H9 (cell line): Measurements from ENCODE around the gene PLXNA1. TPM values are rescaled to one million over a fixed set of nuclear protein-coding genes. Genes with fewer than 3 reads are reported as not detected.

Experiments used
- DNase-seq: peaks from one replicate; pipeline ENCODE4 v3.0.0-alpha.2; 2017
- H2AFZ ChIP-seq: one replicate; pipeline ENCODE4 v1.6.1; 2013; ENCODE audit warnings: mild to moderate bottlenecking, low read length, control low read depth, moderate library complexity
- H2AK5ac ChIP-seq: 2 replicates; pipeline ENCODE4 v1.6.1; 2013; ENCODE audit warnings: low read length, control low read depth, mixed read lengths; ENCODE audit not compliant: insufficient read length
- H2BK120ac ChIP-seq: one replicate; pipeline ENCODE4 v1.6.1; 2013; ENCODE audit warnings: low read depth, mild to moderate bottlenecking, low read length, control low read depth, inconsistent platforms; ENCODE audit not compliant: poor library complexity, severe bottlenecking
- H2BK12ac ChIP-seq: 2 replicates; pipeline ENCODE4 v1.6.1; 2013; ENCODE audit warnings: low read length, control low read depth, mixed read lengths, low read depth; ENCODE audit not compliant: insufficient read length
- H2BK15ac ChIP-seq: 2 replicates; pipeline ENCODE4 v1.6.1; 2013; ENCODE audit warnings: low read depth, low read length, control low read depth
- H2BK20ac ChIP-seq: one replicate; pipeline ENCODE4 v1.6.1; 2013; ENCODE audit warnings: low read depth, mild to moderate bottlenecking, low read length, control low read depth, inconsistent platforms; ENCODE audit not compliant: poor library complexity, severe bottlenecking
- H2BK5ac ChIP-seq: 2 replicates; pipeline ENCODE4 v1.6.1; 2013; ENCODE audit warnings: low read length, control low read depth, mixed read lengths; ENCODE audit not compliant: insufficient read length
- H3K14ac ChIP-seq: 2 replicates; pipeline ENCODE4 v1.6.1; 2013; ENCODE audit warnings: low read length, control low read depth; ENCODE audit not compliant: insufficient read depth
- H3K18ac ChIP-seq: 2 replicates; pipeline ENCODE4 v1.6.1; 2013; ENCODE audit warnings: low read depth, mild to moderate bottlenecking, mixed read lengths, low read length, control low read depth; ENCODE audit not compliant: insufficient read length
- H3K23ac ChIP-seq: 2 replicates; pipeline ENCODE4 v1.6.1; 2013; ENCODE audit warnings: low read length, control low read depth, mixed read lengths, low read depth; ENCODE audit not compliant: insufficient read length
- H3K23me2 ChIP-seq: 2 replicates; pipeline ENCODE4 v1.6.1; 2013; ENCODE audit warnings: low read depth, mild to moderate bottlenecking, mixed read lengths, low read length, control low read depth; ENCODE audit not compliant: insufficient read length, poor library complexity, severe bottlenecking
- H3K27ac ChIP-seq: 2 replicates; pipeline ENCODE4 v1.5.1; 2013; ENCODE audit warnings: low read length, control low read depth, mixed read lengths, low read depth; ENCODE audit not compliant: insufficient read length
- H3K27me3 ChIP-seq: 2 replicates; pipeline ENCODE4 v1.6.1; 2013; ENCODE audit warnings: low read length, control low read depth, inconsistent platforms; ENCODE audit not compliant: insufficient read depth
- H3K4ac ChIP-seq: 2 replicates; pipeline ENCODE4 v1.6.1; 2013; ENCODE audit warnings: low read depth, mild to moderate bottlenecking, control low read depth, inconsistent platforms, low read length, moderate library complexity
- H3K4me1 ChIP-seq: 2 replicates; pipeline ENCODE4 v1.6.1; 2013; ENCODE audit warnings: low read length, control low read depth, inconsistent platforms; ENCODE audit not compliant: insufficient read depth
- H3K4me2 ChIP-seq: 2 replicates; pipeline ENCODE4 v1.6.1; 2013; ENCODE audit warnings: low read length, control low read depth, mixed read lengths; ENCODE audit not compliant: insufficient read length, insufficient read depth
- H3K56ac ChIP-seq: 2 replicates; pipeline ENCODE4 v1.6.1; 2013; ENCODE audit warnings: low read depth, mild to moderate bottlenecking, mixed read lengths, low read length, control low read depth; ENCODE audit not compliant: insufficient read length
- H3K79me1 ChIP-seq: 2 replicates; pipeline ENCODE4 v1.6.1; 2013; ENCODE audit warnings: low read depth, mild to moderate bottlenecking, moderate library complexity, low read length, control low read depth, inconsistent platforms; ENCODE audit not compliant: insufficient read depth, poor library complexity, severe bottlenecking
- H3K79me2 ChIP-seq: 2 replicates; pipeline ENCODE4 v1.6.1; 2013; ENCODE audit warnings: low read length, control low read depth, inconsistent platforms; ENCODE audit not compliant: insufficient read depth
- H3K9ac ChIP-seq: 2 replicates; pipeline ENCODE4 v1.6.1; 2013; ENCODE audit warnings: low read length, control low read depth, mixed read lengths; ENCODE audit not compliant: insufficient read length; ENCODE audit errors: extremely low read depth
- H3K9me3 ChIP-seq: one replicate; pipeline ENCODE4 v1.6.1; 2013; ENCODE audit warnings: low read depth, low read length, inconsistent platforms; ENCODE audit not compliant: control insufficient read depth
- H3T11ph ChIP-seq: one replicate; pipeline ENCODE4 v1.6.1; 2013; ENCODE audit warnings: mild to moderate bottlenecking, low read length, control low read depth, inconsistent platforms
- H4K20me1 ChIP-seq: one replicate; pipeline ENCODE4 v1.6.1; 2013; ENCODE audit not compliant: control insufficient read depth, insufficient read length, insufficient read depth
- H4K5ac ChIP-seq: 2 replicates; pipeline ENCODE4 v1.6.1; 2013; ENCODE audit warnings: low read depth, mild to moderate bottlenecking, mixed read lengths, low read length, control low read depth; ENCODE audit not compliant: insufficient read length
- H4K8ac ChIP-seq: replicated peaks from 2 replicates; pipeline ENCODE4 v1.6.1; 2013; ENCODE audit warnings: low read length, control low read depth, mixed read lengths, low read depth; ENCODE audit not compliant: insufficient read length
- H4K91ac ChIP-seq: 2 replicates; pipeline ENCODE4 v1.6.1; 2013; ENCODE audit warnings: low read depth, mild to moderate bottlenecking, moderate library complexity, mixed read lengths, low read length, control low read depth; ENCODE audit not compliant: insufficient read length
- H3K27ac Mint-ChIP-seq, 3 experiments: 2 replicates in 2 of 3; 3 replicates in 1 of 3; pipeline ENCODE4 v1.8.0; 2020 to 2021; ENCODE audit warnings: mixed read lengths in 3 of 3, mild to moderate bottlenecking in 1 of 3, moderate library complexity in 1 of 3
- H3K27me3 Mint-ChIP-seq: 2 replicates; pipeline ENCODE4 v1.8.0; 2021; ENCODE audit warnings: low read depth, mild to moderate bottlenecking, moderate library complexity, mixed read lengths
- H3K36me3 Mint-ChIP-seq, 3 experiments: 2 replicates in 2 of 3; 3 replicates in 1 of 3; pipeline ENCODE4 v1.8.0; 2020 to 2021; ENCODE audit warnings: low read depth in 3 of 3, mixed read lengths in 3 of 3; ENCODE audit not compliant: insufficient read depth in 1 of 3
- H3K4me1 Mint-ChIP-seq, 2 experiments: 2 replicates each; pipeline ENCODE4 v1.8.0; 2020; ENCODE audit warnings: mixed read lengths in 2 of 2
- H3K4me3 Mint-ChIP-seq, 2 experiments: 2 replicates in 1 of 2; 3 replicates in 1 of 2; pipeline ENCODE4 v1.8.0; 2020 to 2021; ENCODE audit warnings: mild to moderate bottlenecking in 2 of 2, mixed read lengths in 2 of 2, moderate library complexity in 1 of 2
- H3K9me3 Mint-ChIP-seq, 2 experiments: 2 replicates in 1 of 2; 3 replicates in 1 of 2; pipeline ENCODE4 v1.8.0; 2020; ENCODE audit warnings: mild to moderate bottlenecking in 2 of 2, mixed read lengths in 2 of 2, moderate library complexity in 1 of 2
- CTCF ChIP-seq: fragments of 200-600 bp; sonication (generic); conservative IDR thresholded peaks from 3 replicates; pipeline ENCODE4 v1.8.0; 2021; ENCODE audit warnings: antibody characterized with exemption, mild to moderate bottlenecking
- WGBS: extraction: QIAGEN DNeasy Blood & Tissue Kit; methylation state at CpG from one replicate; pipeline ENCODE4 v1.1.7; 2013; ENCODE audit warnings: missing lambda C conversion rate, low lambda C conversion rate, mixed read lengths; ENCODE audit not compliant: insufficient read length; ENCODE audit errors: extremely low coverage; 5-methylcytosine and 5-hydroxymethylcytosine counted together
- total RNA-seq: library from RNA; stranded (reverse); gene quantifications from 2 replicates; pipeline ENCODE4 v1.2.1, GENCODE V29; 2021

Gene PLXNA1
- total RNA-seq, 1 experiment from 2014 or later = 42.1 TPM

- Histone ChIP-seq H3K27me3 (no peaks in the 10 kb centered on the region), H4K5ac (no peak overlapping the region), H2AFZ (no peak overlapping the region), H3K23me2 (no peaks in the 10 kb centered on the region), H3K27ac (no peak overlapping the region), H2BK15ac (no peak overlapping the region), H3K9me3 (no peaks in the 10 kb centered on the region), H4K20me1 (no peaks in the 10 kb centered on the region), H4K91ac (no peak overlapping the region), H3K4me1 (no peaks in the 10 kb centered on the region), H2BK120ac (no peak overlapping the region), H3K9ac (no peak overlapping the region), H3K14ac (no peak overlapping the region), H3K18ac (no peak overlapping the region), H3K4ac (no peak overlapping the region), H2AK5ac (no peak overlapping the region), H2BK5ac (no peak overlapping the region), H3K23ac (no peak overlapping the region), H3K79me1 (no peaks in the 10 kb centered on the region), H3K56ac (no peak overlapping the region), H3K4me2 (no peak overlapping the region), H2BK12ac (no peak overlapping the region), H2BK20ac (no peak overlapping the region), H4K8ac (no peak overlapping the region), H3K79me2 (no peaks in the 10 kb centered on the region), H3T11ph (no peak overlapping the region)
- Mint-ChIP-seq H3K4me1 (no peaks in the 10 kb centered on the region), H3K36me3 (peaks cover 12 to 50% (median 47%) of the 10 kb centered on the region in 3 experiments; a peak in 6 of 7 replicates), H3K9me3 (no peaks in the 10 kb centered on the region), H3K27ac (no peak overlapping the region), H3K4me3 (no peak overlapping the region), H3K27me3 (no peaks in the 10 kb centered on the region)
- TF ChIP-seq CTCF = no peak
- no peak for DNase-seq
- WGBS = no CpG with 5 or more reads among the region's 3 CpGs
Observed at GRCh38 chr3:127025456-127025855, 42.5 kb downstream of the PLXNA1 start.
